Fibroblast of skin of right biceps (primary cell): ENCODE measurements around the gene SIRT3.
"Not testable (repeated sequence)": the region's sequence is repeated elsewhere in the genome, so short reads cannot be mapped to it uniquely, and the experiment has no call there.

Source experiments
- DNase-seq: peaks from one replicate; pipeline ENCODE4 v3.0.0-alpha.2; 2013

The SIRT3 gene

DNA sequence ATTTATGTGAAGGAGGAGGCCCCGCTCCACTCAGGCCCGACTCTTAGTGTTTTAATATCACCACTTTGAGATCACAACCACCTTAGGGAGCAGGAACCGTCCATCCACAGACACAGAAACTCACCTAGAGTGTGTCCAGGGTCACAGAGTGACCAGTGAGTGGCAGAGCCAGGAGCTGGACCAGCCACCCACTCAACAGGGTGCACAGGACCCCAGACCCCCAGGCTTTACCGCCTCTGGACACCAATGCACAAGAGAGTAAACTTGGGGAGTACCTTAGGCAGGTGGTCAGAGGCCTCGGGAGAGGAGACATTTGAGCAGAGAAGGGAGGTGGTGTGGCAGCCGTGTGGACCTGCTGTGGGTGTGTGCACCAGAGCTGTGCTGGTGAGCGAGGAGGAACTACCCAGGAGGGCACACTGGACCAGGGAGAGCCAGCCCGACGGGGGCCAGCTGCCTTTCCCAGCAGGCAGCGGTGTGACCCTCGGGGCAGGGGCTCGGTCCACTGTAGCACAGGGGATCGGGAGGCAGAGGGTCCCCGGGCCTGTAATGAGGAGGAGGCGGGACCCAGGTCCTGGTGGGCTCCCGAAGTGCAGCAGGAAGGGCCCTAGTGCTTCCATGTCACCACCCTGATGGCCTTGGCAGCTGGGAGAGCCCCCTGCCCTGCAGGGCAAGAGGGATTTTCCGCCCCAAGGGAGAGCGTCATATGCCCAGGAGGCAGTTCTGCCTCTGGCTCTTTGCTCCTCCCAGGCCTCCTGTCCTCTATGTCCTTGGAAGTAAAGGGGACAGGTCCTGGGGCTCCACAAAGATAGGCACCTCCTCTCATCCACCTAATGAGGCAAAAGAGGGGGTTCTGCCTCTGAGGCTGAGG, 34.5 kb upstream of the SIRT3 start:
- no peak for DNase-seq

DNA sequence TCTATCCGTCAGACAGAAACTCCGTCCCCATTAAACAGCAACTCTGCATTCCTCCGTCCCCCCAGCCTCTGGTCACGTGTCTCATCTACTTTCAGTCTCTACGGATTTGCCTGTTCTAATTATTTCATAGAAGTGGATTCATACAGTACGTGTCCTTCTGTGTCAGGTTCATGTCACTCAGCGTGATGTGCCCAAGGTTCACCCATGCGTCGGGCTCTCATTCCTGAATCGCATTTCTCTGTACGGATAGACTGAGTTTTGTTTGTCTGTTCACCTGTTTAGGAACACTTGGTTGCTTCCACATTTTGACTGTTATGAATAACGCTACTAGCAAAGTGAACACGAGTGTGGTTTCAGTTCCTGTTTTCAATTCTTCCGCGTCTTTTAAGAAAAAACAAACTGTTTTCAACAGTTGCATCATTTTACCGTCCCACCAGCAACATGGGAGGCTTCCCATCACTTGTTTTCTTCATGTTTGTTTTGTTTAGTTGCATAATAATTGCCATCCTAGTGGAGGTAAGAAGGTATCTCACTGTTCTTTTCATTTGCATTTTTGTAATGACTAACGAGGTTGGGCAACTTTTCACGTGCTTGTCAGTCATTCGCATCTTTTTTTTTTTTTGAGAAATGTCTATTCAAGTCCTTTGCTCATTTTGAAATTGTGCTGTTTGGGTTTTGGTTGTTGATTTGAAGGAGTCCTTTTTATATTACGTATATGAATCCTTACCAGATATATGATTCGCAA, 33.2 kb upstream of the SIRT3 start:
- no peak for DNase-seq

DNA sequence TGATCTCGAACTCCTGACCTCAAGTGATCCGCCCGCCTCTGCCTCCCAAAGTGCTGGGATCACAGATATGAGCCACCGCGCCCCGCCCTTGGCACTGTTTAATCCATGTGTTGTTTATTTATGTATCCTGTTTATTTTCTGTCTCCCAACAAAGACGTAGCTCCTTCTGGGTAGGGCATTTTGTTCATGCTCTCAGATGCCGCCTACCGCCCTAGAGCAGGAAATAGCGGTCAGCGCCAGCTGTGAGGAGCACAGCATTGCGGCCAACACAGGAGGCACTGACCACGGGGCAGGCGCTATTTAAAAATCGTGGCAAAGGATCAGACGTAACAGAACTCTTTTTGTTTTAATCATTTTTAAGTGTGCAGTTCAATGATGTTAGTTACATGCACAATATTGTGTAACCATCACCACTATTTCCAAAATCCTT, 32.6 kb upstream of the SIRT3 start:
- not testable (repeated sequence) for DNase-seq

DNA sequence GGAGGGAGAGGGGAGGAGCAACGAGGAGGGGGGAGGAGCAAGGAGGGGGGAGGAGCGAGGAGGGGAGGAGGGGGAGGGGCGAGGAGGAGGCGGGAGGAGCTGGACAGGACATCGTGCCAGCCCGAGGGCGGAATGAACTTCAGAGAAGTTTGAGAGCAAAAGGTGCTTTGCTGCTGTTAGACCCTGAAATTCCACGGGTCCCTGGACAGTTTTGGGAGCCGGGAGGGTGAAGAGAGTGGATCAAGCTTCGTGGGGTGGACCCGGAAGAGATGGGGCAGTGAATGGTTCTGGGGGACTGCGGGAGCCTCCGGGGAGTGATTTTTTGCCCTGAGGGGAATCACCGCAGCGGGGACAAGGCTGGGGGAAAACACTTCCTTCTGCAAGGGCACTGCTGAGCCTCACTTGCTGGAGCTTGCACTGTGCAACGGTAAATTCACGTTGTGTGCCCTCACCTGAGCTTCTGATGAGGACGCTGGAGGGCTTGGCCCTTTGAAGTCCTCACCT, 31.4 kb upstream of the SIRT3 start:
- no peak for DNase-seq

DNA sequence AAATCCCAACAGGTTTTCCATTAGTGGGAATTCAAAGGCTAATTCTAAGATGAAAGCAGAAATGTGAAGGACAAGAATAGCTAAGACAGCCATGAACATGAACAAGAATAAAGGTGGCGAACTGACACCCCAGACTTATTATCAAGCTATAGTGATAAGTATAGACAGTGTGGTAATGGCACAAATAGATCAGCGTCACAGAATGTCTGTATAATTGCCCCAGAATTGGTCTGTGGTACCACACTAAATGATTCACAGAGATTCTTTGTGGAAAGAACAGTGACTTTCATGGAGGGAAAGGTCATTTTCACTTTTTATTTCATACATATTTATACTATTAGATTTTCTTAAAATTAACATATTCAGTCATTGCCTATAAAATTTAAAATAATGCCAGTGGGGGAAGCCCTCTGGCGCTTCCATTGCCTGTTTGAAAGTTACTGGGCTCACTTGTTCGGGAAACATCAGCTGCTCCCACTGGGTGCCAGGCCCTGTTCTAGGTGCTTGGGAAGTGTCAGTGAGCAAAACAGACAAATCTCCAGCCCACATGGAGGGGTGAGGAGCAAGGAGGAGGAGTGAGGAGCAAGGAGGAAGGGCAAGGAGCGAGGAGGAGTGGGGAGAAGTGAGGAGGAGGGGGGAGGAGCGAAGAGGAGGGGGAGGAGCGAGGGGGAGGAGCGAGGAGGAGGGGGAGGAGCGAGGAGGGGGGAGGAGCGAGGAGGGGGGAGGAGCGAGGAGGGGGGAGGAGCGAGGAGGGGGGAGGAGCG, 30.7 kb upstream of the SIRT3 start:
- no peak for DNase-seq

DNA sequence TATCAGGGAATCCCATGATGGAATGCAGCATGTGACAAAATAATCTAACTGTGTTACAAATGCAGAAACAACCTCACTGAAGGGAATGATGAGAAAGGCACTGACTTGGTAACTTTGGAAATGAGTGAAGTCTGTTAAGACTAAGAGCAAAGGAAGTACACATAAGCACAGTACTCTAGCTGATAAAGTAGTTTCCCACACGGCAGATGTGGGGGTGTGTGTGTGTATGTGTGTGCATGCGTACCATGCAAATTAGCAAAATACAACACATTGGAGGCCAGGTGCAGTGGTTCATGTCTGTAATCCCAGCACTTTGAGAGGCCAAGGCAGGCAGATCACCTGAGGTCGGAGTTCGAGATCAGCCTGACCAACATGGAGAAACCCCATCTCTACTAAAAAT, 25.5 kb upstream of the SIRT3 start:
- DNase-seq = no peak

DNA sequence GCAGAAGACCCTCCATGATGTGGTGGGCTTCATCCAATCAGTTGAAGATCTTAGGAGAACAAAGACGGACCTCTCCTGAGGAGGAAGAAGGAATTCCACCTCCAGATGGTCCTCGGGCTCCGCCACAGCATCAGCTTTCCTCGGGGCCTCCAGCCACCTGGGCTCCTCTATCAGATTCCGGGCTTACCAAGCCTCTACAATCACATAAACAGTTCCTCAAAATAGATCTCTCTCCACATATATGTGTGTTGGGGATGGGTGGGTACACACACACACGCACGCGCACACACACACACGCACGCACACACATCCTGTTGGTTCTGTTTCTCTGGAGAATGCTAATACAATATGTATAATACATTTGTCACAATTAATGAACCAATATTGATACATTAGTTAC, 23.3 kb upstream of the SIRT3 start:
- no peak for DNase-seq

DNA sequence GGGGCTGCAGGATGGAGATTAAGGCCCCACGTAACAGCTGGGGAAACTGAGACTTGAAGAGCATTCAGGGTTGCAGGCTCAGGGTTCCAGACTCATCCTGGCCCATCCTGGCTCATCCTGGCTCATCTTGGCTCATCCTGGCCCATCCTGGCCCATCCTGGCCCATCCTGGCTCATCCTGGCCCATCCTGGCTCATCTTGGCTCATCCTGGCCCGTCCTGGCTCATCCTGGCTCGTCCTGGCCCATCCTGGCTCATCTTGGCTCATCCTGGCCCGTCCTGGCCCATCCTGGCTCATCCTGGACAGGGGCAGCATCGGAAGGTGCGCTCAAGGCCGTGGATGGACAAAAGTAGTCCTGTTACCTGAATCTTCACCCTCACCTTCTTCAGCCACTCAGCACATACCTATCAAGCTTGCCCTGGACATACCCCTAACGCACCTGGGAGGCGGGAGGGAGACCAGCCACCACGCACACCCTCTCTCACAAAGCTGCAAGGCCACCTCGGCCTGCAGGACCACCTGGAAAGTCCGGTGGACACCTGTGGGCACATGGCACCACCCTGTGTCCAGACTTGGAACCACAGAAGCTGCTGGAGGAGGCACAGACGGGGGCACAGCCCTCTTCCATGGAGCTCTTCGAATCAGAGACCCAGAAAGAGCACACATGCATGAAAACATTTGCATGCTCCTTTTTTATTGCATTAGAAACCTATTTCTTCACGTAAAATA, 21.8 kb upstream of the SIRT3 start:
- DNase-seq = no peak

DNA sequence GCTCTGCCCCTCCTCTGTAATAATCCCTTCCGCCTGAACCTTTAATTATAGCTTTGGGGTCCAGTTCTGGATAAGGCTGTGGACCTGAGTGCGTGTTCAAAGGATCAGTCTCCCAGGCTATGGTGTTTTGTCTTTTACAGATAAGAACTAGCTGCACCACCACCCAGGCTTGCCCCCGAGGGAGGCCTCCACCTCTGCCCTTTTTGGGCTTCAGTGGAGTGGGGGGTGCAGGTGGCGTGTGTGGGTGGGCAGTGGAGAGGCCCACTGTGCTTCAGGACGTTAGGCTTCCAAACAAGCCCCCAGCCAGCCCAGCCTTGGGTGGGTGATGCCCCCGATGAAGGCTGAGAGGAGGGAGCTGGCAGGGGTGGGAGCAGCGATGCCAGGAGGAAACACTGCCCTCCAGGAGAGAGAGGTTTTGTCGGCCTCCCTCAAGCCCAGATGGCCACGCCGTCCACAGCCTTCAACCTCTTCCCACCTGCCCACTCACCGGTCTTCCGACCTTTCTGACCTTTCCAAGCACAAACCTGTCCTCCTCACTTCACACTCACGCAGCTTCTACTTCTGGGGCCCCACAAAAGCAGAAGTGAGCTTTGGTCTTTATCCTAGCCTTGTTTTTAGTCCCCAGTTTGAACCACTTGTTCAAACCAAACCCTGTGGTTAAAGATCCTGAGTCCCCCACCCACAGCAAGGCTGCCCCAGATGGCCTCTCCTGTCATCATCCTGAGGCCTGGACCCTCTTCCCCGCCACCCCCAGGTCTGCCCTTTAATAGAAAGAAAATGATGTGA, 21.0 kb upstream of the SIRT3 start:
- DNase-seq = no peak

DNA sequence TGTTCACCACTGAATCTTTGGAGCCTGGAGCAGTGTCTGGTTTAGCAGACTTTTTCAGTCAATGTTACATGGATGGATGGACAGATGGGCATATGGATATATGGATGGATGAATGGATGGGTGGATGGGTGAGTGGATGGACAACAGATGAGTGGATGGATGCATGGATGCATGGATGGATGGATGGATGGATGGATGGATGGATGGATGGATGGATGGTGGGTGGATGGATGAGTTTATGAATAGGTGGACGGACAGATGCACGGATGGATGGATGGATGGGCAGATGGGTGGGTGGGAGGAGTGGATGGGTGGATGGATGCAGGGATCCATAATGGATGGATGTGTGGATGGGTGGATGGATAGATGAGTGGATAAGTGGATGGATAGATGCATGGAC, 19.7 kb upstream of the SIRT3 start:
- DNase-seq = no peak

DNA sequence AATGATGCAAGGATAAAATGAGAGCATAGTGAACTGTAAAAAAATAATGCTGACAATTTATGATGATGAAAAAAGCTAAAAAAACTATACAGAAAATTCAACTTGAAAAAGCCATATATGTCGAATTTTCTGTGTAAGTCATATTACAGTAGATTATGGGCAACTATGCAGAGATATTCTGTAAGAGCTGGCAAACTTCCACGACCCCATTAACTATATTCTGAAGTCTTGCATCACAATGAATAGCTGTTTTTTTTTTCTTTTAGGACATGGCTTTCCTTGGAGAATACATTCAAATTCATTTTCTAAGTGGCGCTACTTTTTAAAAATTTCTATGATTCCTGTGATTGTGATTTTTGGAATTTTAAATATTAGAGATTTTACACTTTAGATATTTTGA, 19.0 kb upstream of the SIRT3 start:
- peak; percentile 47 for DNase-seq

DNA sequence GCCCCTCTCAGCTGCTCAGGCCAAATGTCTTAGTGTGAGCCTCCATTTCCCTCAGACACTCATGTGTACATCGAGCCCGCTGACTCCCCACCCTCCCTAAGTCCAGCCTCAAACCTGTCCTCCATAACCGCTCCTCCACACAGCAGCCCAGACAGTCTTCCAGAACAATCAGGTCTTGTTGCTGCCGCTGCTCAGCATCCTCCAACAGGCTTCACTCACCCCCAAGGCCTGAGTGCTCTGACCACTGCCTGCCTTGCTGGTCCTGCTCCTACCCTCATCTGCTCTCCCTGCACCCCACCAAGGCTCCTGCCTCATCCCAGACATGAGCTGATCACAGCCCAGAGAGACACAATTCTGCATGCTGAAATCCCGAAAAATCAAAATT, 17.7 kb upstream of the SIRT3 start:
- no peak for DNase-seq

DNA sequence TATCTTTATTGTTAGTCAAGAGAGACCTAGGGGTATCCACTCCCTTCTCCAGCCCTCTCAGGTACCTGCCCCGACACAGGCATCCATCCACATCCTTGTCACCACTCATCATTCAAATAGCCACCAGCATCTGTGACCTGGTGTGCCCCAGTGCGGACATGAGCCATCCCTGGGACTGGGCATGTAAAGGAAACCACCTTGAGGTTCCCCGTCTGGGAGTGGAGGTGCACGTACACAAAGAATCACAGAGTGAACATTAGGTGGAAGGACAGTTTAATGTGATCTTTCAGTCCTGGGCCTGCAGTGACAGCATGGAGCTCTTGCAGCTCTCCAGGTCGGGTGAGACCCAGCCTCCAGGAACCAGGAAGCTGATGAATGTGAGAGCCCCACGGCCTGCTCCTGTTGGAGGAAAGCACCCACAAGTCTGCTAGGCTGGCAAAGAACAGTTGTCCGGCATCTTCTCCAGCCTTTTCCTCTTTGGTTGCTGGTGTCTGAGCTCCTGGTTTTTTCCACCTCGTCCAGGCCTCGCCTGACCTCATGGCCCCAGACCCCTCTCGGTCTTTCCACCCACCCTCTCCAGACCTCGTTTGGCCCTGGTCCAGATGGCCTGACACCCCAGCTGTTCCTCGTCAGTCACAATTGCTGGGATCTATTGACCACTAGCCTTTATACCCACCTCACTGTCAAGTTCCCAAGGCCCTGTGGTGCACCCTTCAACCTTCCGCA, 17.2 kb upstream of the SIRT3 start:
- DNase-seq = no peak

DNA sequence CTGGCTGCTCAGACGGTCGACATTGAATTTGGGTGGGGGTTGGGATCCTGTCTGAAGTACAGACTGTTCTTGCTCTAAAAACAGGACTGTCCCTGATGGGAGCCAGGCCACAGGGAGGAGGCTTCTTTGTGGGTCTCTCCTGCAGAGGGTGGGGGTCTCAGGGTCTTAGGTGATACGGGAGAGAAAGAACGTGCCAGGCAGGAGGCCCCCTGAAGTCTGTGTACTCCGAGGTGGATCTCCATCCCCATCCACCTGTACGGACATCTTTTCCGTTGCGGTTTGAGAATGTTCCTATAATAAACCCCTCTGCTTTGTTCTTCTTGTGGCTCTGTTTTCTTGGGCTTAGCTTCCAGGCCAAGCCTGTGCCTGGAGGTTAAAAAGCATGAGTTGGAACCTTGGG, 16.5 kb upstream of the SIRT3 start:
- DNase-seq = no peak

DNA sequence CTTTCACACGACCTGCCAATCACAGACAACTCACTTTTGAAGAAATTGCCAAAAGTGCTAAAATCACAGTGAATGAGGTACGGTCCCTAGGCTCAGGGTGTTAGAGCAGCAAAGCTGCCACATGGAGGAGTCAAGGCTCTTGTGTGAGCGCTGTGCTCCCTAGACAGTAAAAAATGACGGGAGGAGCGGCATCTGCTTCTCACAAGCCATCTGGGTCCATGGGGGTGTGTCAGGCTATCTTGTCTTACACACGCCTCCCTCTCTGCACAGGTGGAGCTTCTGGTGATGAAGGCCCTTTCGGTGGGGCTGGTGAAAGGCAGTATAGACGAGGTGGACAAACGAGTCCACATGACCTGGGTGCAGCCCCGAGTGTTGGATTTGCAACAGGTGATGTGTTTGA, 15.4 kb upstream of the SIRT3 start:
- no peak for DNase-seq

DNA sequence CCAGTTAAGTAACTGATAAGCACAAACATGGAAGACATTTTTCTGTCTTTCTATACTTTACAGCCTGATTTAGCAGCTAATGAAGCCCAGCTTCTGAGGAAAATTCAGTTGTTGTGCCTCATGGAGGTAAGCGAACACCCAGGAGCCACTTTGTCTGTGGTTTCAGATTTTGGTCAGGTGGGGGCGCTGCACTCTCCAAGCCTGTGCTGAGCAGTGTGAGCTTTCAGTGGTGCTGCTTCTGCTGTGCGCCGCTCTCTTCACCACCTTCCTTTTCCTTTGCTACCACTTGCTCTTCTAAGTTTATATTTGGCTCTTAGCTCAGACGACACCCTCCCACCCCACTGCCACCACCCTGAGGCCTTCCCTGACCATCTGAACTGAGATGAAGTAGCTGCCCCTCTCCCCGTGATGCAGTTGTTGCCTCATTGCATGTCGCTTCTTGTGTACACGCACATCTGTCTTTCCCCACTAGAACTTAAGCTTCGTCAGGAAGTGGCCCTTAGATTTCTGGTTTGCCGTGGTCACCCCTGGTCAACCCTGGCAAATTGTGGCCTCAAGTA, 14.7 kb upstream of the SIRT3 start:
- peak; percentile 42 for DNase-seq

DNA sequence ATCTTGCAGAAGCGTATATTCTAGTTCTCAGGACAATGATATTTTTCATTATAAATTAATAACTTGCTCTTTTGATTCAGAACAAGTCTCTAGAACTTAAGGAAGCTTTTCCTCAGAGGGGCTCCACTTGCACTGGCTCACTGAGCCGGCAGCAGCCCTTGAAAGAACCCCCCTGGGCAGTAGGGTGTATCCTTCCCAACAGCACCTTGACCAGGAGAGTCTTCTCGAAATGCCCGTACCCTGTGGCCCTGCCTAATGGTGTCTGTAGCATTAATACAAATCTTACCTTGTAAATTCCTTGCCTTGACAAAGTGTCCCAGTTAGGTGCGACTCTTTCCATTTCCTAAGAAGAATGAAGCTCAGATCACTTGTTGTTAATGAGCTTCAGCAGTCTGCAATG, 14.1 kb upstream of the SIRT3 start:
- DNase-seq = no peak

DNA sequence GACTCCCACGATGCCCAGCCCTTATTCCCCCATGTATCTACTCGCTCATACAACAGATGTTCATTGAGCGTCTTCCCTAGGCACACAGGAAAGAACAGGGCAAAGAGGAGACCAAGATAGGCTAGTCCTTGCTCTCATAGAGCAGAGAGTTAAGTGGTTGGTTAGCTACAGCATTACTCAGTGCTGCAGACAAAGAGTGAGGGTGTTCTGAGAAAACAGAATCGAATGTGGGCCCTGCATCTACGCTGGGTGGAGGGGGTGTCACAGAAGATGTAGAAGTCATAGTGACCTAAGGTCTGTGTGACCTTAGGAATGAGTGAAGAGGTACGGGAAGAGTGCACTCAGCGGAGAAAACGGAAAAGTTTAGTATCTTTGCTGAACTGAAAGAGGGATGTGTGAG, 12.9 kb upstream of the SIRT3 start:
- no peak for DNase-seq

DNA sequence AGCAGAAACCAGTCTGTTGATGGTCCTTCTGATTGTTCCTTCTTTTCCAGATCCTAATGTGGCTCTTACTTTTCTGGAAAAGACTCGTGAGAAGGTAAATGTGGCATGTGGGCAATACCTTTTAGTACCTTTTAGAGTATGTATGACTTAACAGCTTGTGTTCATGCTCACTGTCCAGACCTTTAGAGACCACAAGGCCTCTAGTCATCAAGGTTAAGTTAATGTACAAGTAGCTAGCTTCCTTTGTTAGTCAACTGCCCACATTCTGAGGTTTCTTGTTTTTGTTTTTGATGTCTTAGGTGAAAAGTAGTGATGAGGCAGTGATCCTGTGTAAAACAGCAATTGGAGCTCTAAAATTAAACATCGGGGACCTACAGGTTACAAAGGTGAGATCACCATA, 8.2 kb upstream of the SIRT3 start:
- no peak for DNase-seq

DNA sequence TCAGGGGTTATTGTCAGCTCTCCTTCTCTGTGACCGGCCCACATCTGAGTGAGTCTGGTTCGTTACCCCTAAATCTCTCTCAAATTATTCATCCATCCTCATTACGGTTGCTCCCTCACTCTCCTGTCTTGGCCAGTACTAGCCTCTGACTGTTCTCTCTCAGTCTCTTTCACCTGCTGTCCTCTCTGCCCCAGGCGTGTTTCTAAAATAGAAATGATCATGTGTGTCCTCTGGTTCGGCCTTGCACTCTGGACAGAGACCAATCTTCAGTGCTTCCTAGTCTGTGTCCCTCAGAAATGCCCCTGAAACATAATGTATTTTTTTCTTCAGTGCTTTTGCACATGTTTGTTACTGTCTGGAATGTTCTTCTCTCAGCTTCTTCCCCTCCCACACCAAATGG, 5.5 kb upstream of the SIRT3 start:
- no peak for DNase-seq

DNA sequence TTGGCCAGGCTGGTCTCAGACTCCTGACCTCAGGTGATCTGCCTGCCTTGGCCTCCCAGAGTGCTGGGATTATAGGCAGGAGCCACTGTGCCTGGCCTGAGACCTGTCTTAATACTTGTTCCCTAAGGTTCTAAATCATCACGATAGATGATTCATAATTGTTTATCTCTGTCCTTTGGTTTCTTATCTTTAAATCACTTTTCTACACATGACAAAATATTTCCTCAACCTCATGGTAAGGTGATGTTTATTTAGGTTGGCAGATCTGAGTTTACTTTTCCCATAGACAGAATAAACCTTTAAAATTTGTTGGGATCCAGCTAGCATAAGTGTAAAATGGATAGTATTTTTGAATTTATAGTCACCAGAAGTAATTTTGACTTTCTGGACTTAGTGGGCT, 4.2 kb upstream of the SIRT3 start:
- DNase-seq = no peak
